GM12878 (cell line): ENCODE measurements around the gene NR2F2.

Source experiments
- CHD4 ChIP-seq: fragments of 200-600 bp; sonication (generic); IDR thresholded peaks from 2 replicates; pipeline ENCODE4 v1.6.1; 2016; ENCODE audit warnings: mild to moderate bottlenecking
- GATAD2B ChIP-seq: fragments of 450-650 bp; conservative IDR thresholded peaks from 2 replicates; pipeline ENCODE4 v1.6.1; 2017; ENCODE audit warnings: low read depth, mild to moderate bottlenecking, moderate library complexity
- JUND ChIP-seq: IDR thresholded peaks from 2 replicates; pipeline ENCODE4 v1.6.1; 2012; ENCODE audit warnings: low read depth, mild to moderate bottlenecking, low read length, improper control_type of control experiment, moderate library complexity
- MAX ChIP-seq: IDR thresholded peaks from 2 replicates; pipeline ENCODE4 v1.6.1; 2012; ENCODE audit warnings: low read depth, low read length, improper control_type of control experiment
- MXI1 ChIP-seq: fragments of 150-350 bp; IDR thresholded peaks from 2 replicates; pipeline ENCODE4 v1.6.1; 2011; ENCODE audit warnings: low read depth, mild to moderate bottlenecking, inconsistent platforms, low read length, improper control_type of control experiment
- NFYA ChIP-seq: IDR thresholded peaks from 2 replicates; pipeline ENCODE4 v1.6.1; 2011; ENCODE audit warnings: low read depth, mild to moderate bottlenecking, low read length, improper control_type of control experiment, borderline replicate concordance
- POLR2A ChIP-seq: IDR thresholded peaks from 2 replicates; pipeline ENCODE4 v1.6.1; 2011; ENCODE audit warnings: low read depth, mild to moderate bottlenecking, low read length
- SRF ChIP-seq, 2 experiments: IDR thresholded peaks; 2 replicates each; pipeline ENCODE4 v1.6.1; 2011; ENCODE audit warnings: low read depth in 2 of 2, low read length in 2 of 2, mild to moderate bottlenecking in 1 of 2, moderate library complexity in 1 of 2
- SUPT20H ChIP-seq: IDR thresholded peaks from 2 replicates; pipeline ENCODE4 v1.6.1; 2011; ENCODE audit warnings: low read depth, mild to moderate bottlenecking, low read length, moderate library complexity, borderline replicate concordance; ENCODE audit not compliant: control insufficient read depth
- USF1 ChIP-seq: IDR thresholded peaks from 2 replicates; pipeline ENCODE4 v1.6.1; 2011; ENCODE audit warnings: borderline replicate concordance, low read depth, mild to moderate bottlenecking, moderate library complexity, mixed read lengths, low read length; ENCODE audit not compliant: insufficient read depth; ENCODE audit errors: extremely low read length
- TF ChIP-seq, protein P1 (sequence below), 3 experiments: IDR thresholded peaks in 2 of 3; conservative IDR thresholded peaks in 1 of 3; 2 replicates each; pipeline ENCODE4 v1.5.1; 2011; ENCODE audit warnings: low read depth in 3 of 3, low read length in 3 of 3, mild to moderate bottlenecking in 3 of 3, control low read depth in 2 of 3, moderate library complexity in 2 of 3, inconsistent platforms in 1 of 3, mixed read lengths in 1 of 3; ENCODE audit not compliant: control insufficient read depth in 2 of 3, insufficient read depth in 1 of 3; ENCODE audit errors: extremely low read depth in 1 of 3

DNA sequence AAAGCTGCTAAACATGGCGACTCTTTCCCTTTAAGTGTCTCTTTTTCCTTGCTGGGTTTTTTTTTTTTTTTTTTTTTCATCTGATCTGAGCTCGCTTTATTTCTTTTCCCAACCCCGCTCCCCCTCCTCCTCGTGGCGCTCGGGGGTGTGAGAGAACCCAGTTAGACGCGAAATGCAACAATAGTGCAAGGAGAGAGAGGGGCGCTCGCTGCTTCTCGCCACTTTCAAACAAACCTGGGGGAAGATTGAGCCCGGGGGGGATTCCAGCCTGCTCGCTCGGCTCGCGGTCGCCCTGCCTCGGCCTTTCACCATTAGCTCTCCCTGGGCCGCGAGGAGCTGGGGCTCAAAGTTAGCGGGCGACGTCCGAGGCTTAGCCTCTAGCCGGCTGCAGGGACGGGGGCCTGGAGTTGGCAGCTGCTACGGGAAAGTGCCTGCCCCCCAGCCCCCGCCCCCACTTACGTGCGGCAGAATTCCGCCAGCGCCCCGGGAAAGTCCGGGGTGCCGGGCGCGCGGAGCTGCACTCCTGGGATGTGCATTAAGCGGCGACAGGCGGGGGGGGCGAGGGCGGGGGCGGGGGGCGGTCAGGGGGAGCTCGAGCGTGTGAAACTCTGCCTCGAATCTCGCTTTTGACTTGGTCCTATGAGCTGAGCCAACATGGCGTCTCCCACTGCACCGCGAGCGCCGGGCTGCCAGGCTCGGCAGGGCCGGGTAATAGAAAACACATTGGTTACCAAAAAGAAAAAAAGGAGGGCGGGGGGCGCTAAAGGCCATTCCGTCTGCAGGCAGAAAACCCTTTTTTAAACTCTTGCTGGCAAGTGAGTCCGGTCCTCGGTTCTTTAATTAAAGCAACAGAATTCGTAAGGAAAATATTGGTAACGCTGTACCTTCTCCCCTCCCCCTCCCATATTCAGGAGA is 10.4 kb downstream of the NR2F2 start:
- peak; percentile 47; the same call in 1 of the 2 replicates for TF ChIP-seq GATAD2B
- TF ChIP-seq USF1: no peak
- TF ChIP-seq, protein P1, sequence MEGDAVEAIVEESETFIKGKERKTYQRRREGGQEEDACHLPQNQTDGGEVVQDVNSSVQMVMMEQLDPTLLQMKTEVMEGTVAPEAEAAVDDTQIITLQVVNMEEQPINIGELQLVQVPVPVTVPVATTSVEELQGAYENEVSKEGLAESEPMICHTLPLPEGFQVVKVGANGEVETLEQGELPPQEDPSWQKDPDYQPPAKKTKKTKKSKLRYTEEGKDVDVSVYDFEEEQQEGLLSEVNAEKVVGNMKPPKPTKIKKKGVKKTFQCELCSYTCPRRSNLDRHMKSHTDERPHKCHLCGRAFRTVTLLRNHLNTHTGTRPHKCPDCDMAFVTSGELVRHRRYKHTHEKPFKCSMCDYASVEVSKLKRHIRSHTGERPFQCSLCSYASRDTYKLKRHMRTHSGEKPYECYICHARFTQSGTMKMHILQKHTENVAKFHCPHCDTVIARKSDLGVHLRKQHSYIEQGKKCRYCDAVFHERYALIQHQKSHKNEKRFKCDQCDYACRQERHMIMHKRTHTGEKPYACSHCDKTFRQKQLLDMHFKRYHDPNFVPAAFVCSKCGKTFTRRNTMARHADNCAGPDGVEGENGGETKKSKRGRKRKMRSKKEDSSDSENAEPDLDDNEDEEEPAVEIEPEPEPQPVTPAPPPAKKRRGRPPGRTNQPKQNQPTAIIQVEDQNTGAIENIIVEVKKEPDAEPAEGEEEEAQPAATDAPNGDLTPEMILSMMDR (IDR thresholded peaks at IDR 0.05 in 2 of 3, conservative IDR thresholded peaks at IDR 0.05 in 1 of 3; ENCODE audit: control insufficient read depth in 2 of 3, extremely low read depth in 1 of 3, insufficient read depth in 1 of 3, low read depth in 3 of 3, low read length in 3 of 3): no peak
- TF ChIP-seq MAX: 0 out of 2 replicates have a peak, but pooled peaks have one; percentile 25
- TF ChIP-seq POLR2A: no peak
- TF ChIP-seq NFYA: no peak
- no peak for TF ChIP-seq SRF (IDR thresholded peaks at IDR 0.05; ENCODE audit: low read depth in 2 of 2, low read length in 2 of 2)
- TF ChIP-seq MXI1: 0 out of 2 replicates have a peak, but pooled peaks have one; percentile 19
- TF ChIP-seq CHD4: no peak
- no peak for TF ChIP-seq JUND
- TF ChIP-seq SUPT20H: no peak
